Neutrophil (primary cell): ENCODE data around the gene PIP4K2A.

ENCODE experiments used
- H3K27ac ChIP-seq: fragments of 200-600 bp; sonication (generic); 2 replicates; pipeline ENCODE4 v1.5.1; 2016; ENCODE audit warnings: mild to moderate bottlenecking, moderate library complexity
- H3K27me3 ChIP-seq: fragments of 200-600 bp; sonication (generic); 2 replicates; pipeline ENCODE4 v1.6.0; 2016; ENCODE audit warnings: mild to moderate bottlenecking
- H3K36me3 ChIP-seq: fragments of 200-600 bp; sonication (generic); 2 replicates; pipeline ENCODE4 v1.5.1; 2017
- H3K4me1 ChIP-seq, 2 experiments: fragments of 200-600 bp in 1 of 2; sonication (generic) in 1 of 2; 1 replicate in 1 of 2; 2 replicates in 1 of 2; pipeline versions ENCODE4 v1.5.1 to v1.6.1; 2013 to 2016; ENCODE audit warnings: low read depth in 1 of 2, low read length in 1 of 2, mild to moderate bottlenecking in 1 of 2, moderate library complexity in 1 of 2; ENCODE audit not compliant: control insufficient read depth in 1 of 2, insufficient read depth in 1 of 2
- H3K4me3 ChIP-seq, 2 experiments: fragments of 200-600 bp in 1 of 2; sonication (generic) in 1 of 2; 1 replicate in 1 of 2; 2 replicates in 1 of 2; pipeline ENCODE4 v1.5.1; 2013 to 2016; ENCODE audit warnings: low read depth in 1 of 2, low read length in 1 of 2, mild to moderate bottlenecking in 1 of 2, moderate library complexity in 1 of 2
- H3K9me3 ChIP-seq: fragments of 200-600 bp; sonication (generic); 2 replicates; pipeline ENCODE4 v1.5.1; 2016
- TF ChIP-seq, protein P1 (sequence below): fragments of 200-600 bp; sonication (generic); IDR thresholded peaks from 2 replicates; pipeline ENCODE4 v1.5.1; 2016; ENCODE audit warnings: antibody characterized with exemption

Gene PIP4K2A

DNA sequence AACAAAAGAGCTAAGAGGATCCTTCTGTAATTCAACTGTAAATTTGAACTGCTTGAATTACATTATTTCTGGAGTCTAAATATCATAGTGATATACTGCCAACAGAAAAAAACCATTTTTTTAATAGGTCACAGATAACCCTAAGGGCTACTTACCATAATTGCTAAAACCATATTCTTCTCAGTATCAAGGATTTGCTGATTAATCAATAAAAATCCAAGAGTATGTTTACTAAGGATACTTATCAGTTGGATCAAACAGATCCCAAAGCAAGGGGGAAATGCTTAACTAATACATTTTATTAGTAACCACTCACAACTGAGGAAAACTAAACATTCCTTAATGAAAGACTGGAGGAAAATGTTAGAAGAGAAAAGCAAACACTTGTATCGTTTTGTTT is 166.0 kb downstream of the PIP4K2A start:
- TF ChIP-seq, protein P1, sequence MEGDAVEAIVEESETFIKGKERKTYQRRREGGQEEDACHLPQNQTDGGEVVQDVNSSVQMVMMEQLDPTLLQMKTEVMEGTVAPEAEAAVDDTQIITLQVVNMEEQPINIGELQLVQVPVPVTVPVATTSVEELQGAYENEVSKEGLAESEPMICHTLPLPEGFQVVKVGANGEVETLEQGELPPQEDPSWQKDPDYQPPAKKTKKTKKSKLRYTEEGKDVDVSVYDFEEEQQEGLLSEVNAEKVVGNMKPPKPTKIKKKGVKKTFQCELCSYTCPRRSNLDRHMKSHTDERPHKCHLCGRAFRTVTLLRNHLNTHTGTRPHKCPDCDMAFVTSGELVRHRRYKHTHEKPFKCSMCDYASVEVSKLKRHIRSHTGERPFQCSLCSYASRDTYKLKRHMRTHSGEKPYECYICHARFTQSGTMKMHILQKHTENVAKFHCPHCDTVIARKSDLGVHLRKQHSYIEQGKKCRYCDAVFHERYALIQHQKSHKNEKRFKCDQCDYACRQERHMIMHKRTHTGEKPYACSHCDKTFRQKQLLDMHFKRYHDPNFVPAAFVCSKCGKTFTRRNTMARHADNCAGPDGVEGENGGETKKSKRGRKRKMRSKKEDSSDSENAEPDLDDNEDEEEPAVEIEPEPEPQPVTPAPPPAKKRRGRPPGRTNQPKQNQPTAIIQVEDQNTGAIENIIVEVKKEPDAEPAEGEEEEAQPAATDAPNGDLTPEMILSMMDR: no peak
- H3K27ac ChIP-seq: no peak overlapping the region
- H3K27me3 ChIP-seq: no peaks in the 10 kb centered on the region
- no peaks in the 10 kb centered on the region for H3K9me3 ChIP-seq
- peaks cover 76% of the 10 kb centered on the region for H3K36me3 ChIP-seq
- no peaks in the 10 kb centered on the region for H3K4me1 ChIP-seq
- no peak overlapping the region for H3K4me3 ChIP-seq

DNA sequence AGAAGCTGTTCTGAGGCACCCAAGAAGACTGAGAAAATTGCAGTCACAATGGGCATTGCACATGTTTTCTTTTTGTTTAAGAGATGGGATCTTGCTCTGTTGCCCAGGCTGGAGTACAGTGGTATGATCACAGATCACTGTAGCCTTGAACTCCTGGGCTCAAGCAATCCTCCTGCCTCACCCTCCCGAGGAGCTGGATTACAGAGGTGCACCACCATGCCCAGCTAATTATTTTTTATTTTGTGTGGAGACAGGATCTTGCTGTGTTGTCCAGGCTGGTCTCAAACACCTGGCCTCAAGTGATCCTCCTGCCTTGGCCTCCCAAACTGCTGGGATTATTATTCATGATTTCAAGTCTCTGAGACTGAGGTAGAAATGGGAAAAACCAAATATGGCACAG is 168.7 kb downstream of the PIP4K2A start:
- TF ChIP-seq, protein P1: no peak
- Histone ChIP-seq H3K9me3 (no peaks in the 10 kb centered on the region), H3K27ac (no peak overlapping the region), H3K36me3 (peaks cover 90% of the 10 kb centered on the region), H3K27me3 (no peaks in the 10 kb centered on the region), H3K4me3 (no peak overlapping the region), H3K4me1 (no peaks in the 10 kb centered on the region)

DNA sequence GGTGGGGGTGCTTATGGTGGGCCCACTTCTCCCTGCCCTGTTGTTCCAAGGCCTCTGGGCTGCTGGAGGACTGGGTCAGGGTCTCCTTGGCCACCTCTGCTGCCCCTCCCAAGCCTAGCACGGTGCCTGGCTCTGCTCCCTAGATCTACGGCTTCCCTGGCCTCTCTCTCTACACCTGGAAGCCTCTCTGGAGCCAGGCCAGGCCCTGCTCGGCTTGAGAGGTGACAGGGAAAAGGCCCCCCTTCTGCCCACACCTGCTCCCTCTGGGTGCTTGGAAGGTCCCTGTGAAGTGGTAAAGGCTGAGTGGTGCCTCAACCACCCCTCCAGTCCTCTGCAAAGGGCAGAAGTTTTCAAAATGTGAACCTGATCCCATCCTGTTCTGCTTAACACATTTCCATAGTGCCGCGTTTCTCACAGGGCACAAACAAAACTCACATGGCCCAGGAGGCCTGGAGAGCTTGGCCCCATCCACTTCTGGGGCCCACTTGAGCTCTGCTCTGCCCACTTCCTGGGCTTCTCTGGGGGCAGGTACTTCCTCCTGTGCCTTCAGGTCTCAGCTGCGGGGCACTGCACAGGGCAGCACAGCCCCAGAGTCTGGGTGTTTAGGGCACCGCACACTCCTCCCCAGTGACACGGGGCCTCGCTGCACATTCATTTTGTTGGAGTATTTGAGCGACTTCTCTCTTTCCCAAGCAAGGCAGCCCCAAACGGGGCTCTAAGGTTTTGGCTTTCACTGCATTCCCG is 169.9 kb downstream of the PIP4K2A start:
- Histone ChIP-seq H3K9me3 (no peaks in the 10 kb centered on the region), H3K4me3 (no peak overlapping the region), H3K36me3 (peaks cover 92% of the 10 kb centered on the region), H3K27ac (no peak overlapping the region), H3K4me1 (no peaks in the 10 kb centered on the region), H3K27me3 (no peaks in the 10 kb centered on the region)
- TF ChIP-seq, protein P1: no peak

DNA sequence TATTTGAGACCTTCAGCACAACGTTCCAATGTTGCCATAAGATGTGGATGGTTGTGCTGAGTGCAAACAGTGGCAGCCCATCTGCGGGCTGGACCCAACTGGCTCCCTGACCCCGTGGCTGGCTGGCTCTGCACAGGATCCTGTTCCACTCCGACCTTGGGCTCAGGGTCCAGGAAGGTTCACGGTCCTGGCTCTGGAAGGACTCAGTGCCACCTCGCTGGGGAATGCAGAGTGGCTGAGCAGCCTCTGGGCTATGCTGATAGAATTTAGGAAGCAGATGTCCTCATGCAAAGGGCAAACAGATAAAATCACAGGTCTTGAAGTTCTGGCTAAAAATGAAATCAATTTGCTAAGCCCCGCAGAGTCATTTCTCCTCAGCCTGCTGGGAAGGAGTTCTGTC is 171.6 kb downstream of the PIP4K2A start:
- no peak overlapping the region for H3K4me3 ChIP-seq
- H3K4me1 ChIP-seq: no peaks in the 10 kb centered on the region
- H3K27me3 ChIP-seq: no peaks in the 10 kb centered on the region
- TF ChIP-seq, protein P1: no peak
- no peak overlapping the region for H3K27ac ChIP-seq
- peaks cover 94% of the 10 kb centered on the region for H3K36me3 ChIP-seq
- H3K9me3 ChIP-seq: no peaks in the 10 kb centered on the region

DNA sequence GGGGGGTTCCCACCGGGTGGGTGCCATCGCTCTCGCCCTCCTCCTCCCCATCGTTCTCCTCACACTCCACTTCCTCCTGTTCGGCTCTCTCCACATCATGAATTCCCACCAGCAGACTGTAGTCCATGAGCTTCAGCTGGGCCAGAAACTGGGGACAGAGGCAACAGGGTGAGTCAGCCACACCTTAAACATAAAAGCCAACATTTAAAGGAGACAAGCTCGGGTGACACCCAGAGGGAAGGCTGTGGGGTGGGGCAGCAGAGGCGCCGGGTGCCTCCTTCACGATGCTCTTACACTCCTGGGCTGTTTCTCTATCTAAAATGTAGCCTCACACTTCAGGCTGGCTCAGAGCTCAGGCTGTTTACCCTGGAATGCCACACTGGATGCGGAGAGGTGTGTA is 172.5 kb downstream of the PIP4K2A start:
- no peak overlapping the region for H3K27ac ChIP-seq
- no peak overlapping the region for H3K4me3 ChIP-seq
- H3K4me1 ChIP-seq: no peaks in the 10 kb centered on the region
- TF ChIP-seq, protein P1: no peak
- H3K36me3 ChIP-seq: peaks cover 93% of the 10 kb centered on the region
- H3K27me3 ChIP-seq: no peaks in the 10 kb centered on the region
- H3K9me3 ChIP-seq: no peaks in the 10 kb centered on the region
